Cardiac muscle cell (in vitro differentiated cells and primary cell): ENCODE measurements around the gene CORO2A. TPM values are rescaled to one million over a fixed set of nuclear protein-coding genes. Genes with fewer than 3 reads are reported as not detected.

Experiments used
- DNase-seq, 2 donors: peaks; one replicate each; pipeline versions ENCODE4 v3.0.0 to v3.0.0-alpha.2; 2010 to 2017; ENCODE audit warnings: low read depth in 1 of 2, low spot score in 1 of 2
- H3K27ac ChIP-seq: fragments of 200-600 bp; sonication (generic); 2 replicates; pipeline ENCODE4 v1.5.1; 2016
- H3K27me3 ChIP-seq: fragments of 200-600 bp; sonication (generic); 2 replicates; pipeline ENCODE4 v1.6.0; 2016; ENCODE audit warnings: control low read depth
- H3K36me3 ChIP-seq: fragments of 200-600 bp; sonication (generic); 2 replicates; pipeline ENCODE4 v1.5.1; 2016; ENCODE audit warnings: control low read depth
- H3K4me1 ChIP-seq: fragments of 200-600 bp; sonication (generic); 2 replicates; pipeline ENCODE4 v1.8.1; 2017; ENCODE audit warnings: low read depth, mild to moderate bottlenecking, mixed run types
- H3K4me3 ChIP-seq: fragments of 200-600 bp; sonication (generic); 2 replicates; pipeline ENCODE4 v1.5.1; 2016; ENCODE audit warnings: mild to moderate bottlenecking
- H3K9me3 ChIP-seq: fragments of 200-600 bp; sonication (generic); 2 replicates; pipeline ENCODE4 v1.5.1; 2017; ENCODE audit warnings: low read depth, mild to moderate bottlenecking, control low read depth
- CTCF ChIP-seq: IDR thresholded peaks from 2 replicates; pipeline ENCODE4 v1.5.1; 2012; ENCODE audit warnings: low read depth, mild to moderate bottlenecking, low read length
- polyA plus RNA-seq: library from polyadenylated mRNA; unstranded; fragments of >200 nt; fragmentation: Nextera tagmentation; extraction: Ambion mirVana; gene quantifications from 2 replicates; pipeline ENCODE4 v1.2.1, GENCODE V29; 2016
- total RNA-seq: library from RNA; depleted of rRNA; stranded (reverse); fragments of >200 nt; gene quantifications from 2 replicates; pipeline ENCODE4 v1.2.3, GENCODE V29; 2016

Gene CORO2A
- total and polyA plus RNA-seq, 2 experiments from 2014 or later: 1.1 to 2.4 TPM

GRCh38 chr9:98219364-98219716, 26.9 kb upstream of the CORO2A start:
- no peak for TF ChIP-seq CTCF
- H3K27me3 ChIP-seq: no peaks in the 10 kb centered on the region
- H3K4me3 ChIP-seq: no peak overlapping the region
- no peaks in the 10 kb centered on the region for H3K9me3 ChIP-seq
- no peaks in the 10 kb centered on the region for H3K36me3 ChIP-seq
- no peak overlapping the region for H3K27ac ChIP-seq
- no peaks in the 10 kb centered on the region for H3K4me1 ChIP-seq
- DNase-seq: no peak

GRCh38 chr9:98218562-98219363, 26.3 kb upstream of the CORO2A start:
- Histone ChIP-seq H3K9me3 (no peaks in the 10 kb centered on the region), H3K27me3 (no peaks in the 10 kb centered on the region), H3K27ac (no peak overlapping the region), H3K4me3 (no peak overlapping the region), H3K36me3 (no peaks in the 10 kb centered on the region), H3K4me1 (no peaks in the 10 kb centered on the region)
- no peak for DNase-seq
- TF ChIP-seq CTCF: no peak

- Histone ChIP-seq H3K27ac (no peak overlapping the region), H3K4me3 (no peak overlapping the region), H3K36me3 (no peaks in the 10 kb centered on the region), H3K9me3 (no peaks in the 10 kb centered on the region), H3K4me1 (no peaks in the 10 kb centered on the region), H3K27me3 (no peaks in the 10 kb centered on the region)
- DNase-seq: no peak
- TF ChIP-seq CTCF: no peak
Observed at GRCh38 chr9:98217255-98217654, 24.8 kb upstream of the CORO2A start.

- Histone ChIP-seq H3K36me3 (no peaks in the 10 kb centered on the region), H3K4me3 (no peak overlapping the region), H3K9me3 (no peaks in the 10 kb centered on the region), H3K27ac (no peak overlapping the region), H3K4me1 (no peaks in the 10 kb centered on the region), H3K27me3 (no peaks in the 10 kb centered on the region)
- TF ChIP-seq CTCF: no peak
- no peak for DNase-seq
Observed at GRCh38 chr9:98216391-98216790, 24.0 kb upstream of the CORO2A start.

GRCh38 chr9:98215821-98216220, 23.4 kb upstream of the CORO2A start:
- DNase-seq: peak; percentile 34 to 40
- no peaks in the 10 kb centered on the region for H3K36me3 ChIP-seq
- no peaks in the 10 kb centered on the region for H3K27me3 ChIP-seq
- no peaks in the 10 kb centered on the region for H3K4me1 ChIP-seq
- no peaks in the 10 kb centered on the region for H3K9me3 ChIP-seq
- peak; percentile 55 for TF ChIP-seq CTCF
- no peak overlapping the region for H3K27ac ChIP-seq
- H3K4me3 ChIP-seq: no peak overlapping the region
